Measurements from ENCODE around the gene ARMC7. TPM values are rescaled to one million over a fixed set of nuclear protein-coding genes. Genes with fewer than 3 reads are reported as not detected.
"Not testable (repeated sequence)": the region's sequence is repeated elsewhere in the genome, so short reads cannot be mapped to it uniquely, and the experiment has no call there.

ARMC7 gene
- total RNA-seq, 1 experiment from 2014 or later, result 2.6 TPM

DNA sequence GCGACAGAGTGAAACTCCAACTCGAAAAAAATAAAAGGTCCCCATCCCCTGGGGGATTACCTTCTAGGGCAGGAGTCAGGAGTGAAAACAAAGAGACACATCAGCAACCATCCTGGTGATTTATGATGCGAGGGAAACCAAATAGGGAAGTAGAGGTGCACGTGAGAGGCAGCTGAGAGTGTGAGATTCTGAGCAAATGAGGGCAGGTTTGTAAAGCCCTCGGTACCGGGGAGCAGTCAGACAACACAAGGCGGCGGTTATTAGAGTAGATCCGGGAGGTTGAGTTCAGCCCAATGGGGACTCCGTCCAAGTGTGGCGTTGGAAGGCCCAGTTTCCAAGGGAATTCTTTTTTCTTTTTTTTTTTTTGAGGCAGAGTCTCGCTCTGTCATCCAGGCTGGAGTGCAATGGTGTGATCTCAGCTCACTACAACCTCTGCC is 7.4 kb upstream of the ARMC7 start:
- DNase-seq (ENCODE audit: low read depth), result no peak

DNA sequence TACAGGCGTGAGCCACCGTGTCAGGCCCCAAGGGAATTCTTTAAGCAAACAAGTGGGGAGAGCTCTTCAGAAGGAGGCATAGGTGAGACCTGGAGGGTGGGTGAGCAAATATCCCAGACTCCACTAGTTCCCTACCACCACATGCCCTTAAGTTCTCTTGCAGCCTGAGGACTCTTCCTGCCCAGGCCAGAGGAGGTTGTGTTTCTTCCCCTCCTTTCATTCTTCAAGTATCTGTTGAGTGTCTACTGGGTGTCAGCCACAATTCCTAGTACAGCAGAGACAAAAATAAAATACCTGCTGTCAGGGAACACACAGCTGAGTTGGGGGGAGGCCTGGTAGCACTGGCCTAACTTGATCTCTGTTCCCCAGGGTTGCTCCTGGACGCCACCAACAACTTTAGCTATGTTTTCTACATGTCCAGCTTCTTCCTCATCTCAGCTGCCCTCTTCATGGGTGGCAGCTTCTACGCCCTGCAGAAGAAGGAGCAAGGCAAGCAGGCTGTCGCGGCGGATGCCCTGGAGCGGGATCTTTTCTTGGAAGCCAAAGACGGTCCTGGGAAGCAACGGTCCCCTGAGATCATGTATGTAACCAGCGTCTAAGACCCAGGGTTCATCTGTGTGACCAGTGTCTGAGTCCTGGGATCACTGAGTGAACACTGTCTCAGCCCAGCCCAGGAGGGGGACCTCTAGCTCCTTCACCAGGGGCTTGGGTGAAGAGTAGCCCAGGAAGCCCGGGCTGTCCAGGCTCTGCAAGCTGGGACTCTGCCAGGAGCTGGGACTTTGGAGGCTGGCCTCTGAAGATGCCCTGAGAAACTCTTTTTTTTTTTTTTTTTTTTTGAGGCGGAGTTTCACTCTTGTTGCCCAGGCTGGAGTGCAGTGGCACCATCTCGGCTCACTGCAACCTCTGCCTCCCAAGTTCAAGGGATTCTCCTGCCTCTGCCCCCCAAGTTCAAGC is 5.9 kb upstream of the ARMC7 start:
- DNase-seq (ENCODE audit: low read depth), result no peak

DNA sequence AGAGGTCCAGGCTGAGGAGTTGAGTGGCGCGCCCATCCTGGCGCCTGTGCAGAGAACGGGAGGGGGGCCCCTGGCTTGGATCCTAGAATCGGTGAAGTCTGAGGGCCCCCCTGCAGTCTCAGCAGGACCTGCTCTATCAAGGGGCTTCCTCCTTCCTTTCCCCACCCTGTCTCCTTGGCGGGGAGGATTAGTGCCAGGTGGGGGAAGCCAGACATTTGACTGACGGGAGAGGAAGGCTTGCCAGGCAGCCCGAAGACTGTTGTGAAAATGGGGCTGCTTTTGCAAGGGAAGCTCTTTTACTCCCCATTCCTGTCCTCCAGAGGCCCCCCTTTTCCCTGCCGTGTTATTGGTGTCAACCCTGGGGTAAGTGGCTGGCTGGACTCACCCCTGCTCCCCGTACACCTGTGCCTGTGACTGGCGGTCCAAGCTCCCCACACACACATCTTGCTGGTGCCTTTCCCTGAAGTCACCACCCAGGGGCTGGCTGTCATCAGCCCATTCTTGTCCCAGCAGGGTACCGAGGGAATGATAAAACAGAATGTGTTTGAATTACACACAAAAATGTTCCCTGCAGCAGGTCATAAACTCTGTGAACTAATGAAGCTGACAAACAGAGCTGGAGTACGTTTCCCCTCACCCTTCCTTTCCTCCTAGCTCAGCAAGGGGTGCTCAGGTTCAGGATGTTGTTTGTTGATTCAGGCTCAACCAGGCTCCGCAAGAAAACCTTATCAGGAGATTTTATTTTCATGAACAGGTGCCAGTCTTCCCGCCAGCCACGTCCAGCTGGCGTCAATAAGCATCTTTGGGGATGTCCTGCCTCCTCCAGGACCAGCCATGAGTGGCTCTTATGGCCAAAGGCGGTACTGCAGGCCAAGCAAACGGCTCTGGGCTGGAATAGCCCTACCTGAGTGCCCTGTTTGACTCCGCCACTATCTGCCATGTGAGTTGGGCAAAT is 4.4 kb upstream of the ARMC7 start:
- peak; percentile 69 for DNase-seq (ENCODE audit: low read depth)

DNA sequence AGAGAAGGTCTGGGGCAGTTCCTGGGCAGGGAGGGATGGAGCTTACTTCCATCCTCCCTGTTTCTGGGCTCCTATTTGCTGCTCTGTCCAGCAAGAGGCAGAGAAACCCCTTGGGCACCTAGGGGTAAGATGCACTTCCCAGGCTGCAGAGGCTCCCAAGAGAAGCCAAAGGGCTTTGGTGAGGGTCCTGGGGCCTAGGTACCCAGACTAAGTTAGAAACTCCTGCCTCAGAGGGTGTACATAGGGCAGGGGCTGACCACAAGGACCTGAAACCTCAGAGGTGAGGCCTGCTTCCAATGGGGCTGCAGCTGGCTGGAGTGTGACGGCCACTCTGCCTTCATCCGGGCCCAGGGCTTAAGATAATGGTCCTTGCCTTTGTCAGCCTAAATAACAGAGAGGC is 1.6 kb upstream of the ARMC7 start:
- no peak for DNase-seq (ENCODE audit: low read depth)

DNA sequence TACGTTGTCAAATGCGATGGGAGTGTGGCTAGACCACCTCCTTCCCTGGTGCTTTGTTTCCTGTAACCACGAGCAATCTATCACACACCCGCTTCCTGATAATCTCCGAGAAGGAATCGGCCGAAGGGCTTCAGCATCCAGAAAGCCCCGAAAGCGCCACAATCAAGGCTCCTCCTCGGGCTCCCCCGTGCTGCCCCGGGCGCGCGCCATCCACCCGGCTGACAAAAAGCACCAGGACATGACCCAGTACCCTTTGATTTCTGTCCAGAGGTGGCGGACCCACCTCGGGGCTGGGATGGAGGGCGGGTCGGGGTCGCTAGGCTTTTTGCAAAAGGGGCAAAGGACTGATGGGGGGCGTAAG is 743 bp upstream of the ARMC7 start:
- no peak for DNase-seq (ENCODE audit: low read depth)

DNA sequence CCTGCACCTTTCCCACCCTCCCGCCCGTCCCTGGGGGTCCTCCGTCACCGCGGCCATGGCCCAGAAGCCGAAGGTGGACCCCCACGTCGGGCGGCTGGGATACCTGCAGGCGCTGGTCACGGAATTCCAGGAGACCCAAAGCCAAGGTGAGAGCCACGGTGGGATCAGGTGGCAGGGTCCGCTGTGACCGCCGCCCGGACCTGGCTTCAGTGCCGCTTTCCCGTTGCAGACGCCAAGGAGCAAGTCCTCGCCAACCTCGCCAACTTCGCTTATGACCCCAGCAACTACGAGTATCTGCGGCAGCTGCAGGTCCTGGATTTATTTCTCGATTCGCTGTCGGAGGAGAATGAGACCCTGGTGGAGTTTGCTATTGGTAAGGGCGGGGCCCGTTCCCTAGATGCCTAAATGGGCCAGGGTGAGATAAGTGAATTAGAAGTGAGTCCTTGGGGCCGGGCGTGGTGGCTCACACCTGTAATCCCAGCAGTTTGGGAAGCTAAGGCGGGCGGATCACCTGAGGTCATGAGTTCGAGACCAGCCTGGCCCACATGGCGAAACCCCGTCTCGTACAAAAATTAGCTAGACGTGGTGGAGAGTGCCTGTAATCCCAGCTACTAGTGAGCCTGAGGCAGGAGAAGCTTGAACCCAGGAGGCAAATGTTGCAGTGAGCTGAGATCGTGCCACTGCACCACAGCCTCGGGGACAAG is 617 bp downstream of the ARMC7 start:
- DNase-seq (ENCODE audit: low read depth), result no peak

DNA sequence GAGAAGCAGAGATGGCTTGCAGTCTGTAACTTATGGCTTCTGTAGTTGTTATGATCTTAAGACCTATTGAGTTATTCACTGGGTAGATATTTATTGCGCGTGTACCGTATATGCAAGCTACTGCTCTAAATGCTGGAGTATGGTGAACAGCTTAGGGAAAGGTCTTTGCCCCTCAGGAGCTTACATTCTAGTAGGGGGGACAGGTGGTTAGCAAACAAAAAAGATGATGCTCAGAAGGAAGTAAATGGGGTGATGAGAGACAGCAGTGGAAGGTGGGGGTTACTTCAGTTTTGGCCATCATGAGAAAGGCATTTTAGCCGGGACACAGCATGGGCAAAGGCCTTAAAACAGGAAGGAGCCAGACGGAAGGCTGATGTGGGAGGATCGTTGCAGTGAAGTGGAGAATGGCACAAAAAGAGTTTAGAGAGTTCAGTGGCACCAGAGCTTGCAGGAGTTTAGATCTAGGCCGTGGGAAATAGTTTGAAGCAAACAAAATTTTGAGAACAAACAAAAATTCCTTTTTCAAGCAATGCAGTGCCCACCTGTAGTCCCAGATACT is 2.1 kb downstream of the ARMC7 start:
- DNase-seq (ENCODE audit: low read depth), result no peak

DNA sequence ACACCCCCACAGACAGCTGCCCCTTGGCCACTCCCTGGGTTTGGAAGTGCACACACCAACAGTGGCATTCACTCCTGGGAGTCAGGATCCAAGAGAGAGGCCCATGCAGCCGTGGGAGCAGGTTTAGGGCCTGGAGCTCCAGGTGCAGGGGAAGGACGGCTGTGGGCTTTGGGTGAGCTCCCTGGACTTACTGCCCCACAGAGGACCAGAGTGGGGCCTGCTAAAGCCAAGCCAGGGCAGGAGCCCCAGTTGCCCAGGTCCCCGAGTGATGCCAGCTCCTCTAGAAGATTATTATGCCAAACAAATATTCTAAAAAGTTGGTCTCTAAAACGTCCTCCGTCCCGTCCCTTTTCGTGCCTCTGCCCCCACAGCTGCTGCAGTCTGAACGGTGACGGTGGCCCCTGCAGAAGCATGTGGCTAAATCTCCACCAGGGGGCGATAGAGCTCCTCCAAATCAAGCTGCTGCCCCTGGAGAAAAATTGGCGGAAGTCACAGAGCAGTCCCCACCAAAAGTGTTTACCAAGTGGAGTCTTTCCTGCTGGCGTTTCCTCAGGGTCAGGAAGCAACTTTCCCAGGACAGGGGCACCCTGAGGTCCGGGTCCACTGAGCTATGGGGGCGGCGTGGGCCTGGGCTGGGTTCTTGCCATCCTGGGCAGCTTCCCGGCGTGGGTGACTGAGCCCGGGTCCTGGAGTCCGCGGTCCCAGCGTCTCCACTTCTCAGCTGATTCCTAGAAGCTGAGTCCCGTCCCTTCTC is 4.2 kb downstream of the ARMC7 start:
- DNase-seq (ENCODE audit: low read depth), result peak; percentile 86

DNA sequence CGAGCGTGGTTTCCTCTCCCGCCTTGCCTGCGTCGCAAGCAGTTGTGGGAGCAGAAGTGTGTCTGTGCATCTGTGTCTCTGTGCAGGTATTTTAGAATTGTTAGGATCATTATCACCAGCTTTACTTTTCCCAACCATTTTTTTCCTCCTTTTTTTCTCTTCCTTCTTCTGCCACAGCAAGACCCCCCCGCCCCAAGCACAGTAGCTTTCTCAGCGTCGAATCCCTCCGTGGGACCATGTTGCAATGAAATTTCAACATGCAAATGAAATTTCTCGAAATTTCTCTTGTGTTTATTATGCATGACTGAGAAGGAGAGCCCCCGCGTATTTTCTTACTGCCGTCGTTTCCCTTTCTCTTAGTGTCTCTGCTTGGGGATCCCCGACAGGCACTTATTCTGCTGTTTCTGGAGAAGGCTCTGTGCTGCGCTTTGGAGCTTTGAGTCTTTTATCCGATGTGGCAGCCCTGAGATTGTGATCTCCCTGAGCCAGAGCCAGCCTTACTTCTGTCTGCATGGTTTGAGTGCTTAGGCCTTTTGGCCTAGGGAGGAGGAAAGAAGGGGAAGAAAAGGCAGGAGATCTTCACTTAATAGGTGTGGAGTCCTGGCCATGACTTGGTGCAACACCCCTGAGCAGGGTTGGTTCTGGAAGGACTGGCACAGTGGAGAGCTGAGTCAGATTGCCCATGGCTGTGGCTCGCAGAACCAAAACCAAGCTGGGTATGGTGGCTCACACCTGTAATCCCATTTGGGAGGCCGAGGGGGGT is 5.0 kb downstream of the ARMC7 start:
- DNase-seq (ENCODE audit: low read depth), result no peak

DNA sequence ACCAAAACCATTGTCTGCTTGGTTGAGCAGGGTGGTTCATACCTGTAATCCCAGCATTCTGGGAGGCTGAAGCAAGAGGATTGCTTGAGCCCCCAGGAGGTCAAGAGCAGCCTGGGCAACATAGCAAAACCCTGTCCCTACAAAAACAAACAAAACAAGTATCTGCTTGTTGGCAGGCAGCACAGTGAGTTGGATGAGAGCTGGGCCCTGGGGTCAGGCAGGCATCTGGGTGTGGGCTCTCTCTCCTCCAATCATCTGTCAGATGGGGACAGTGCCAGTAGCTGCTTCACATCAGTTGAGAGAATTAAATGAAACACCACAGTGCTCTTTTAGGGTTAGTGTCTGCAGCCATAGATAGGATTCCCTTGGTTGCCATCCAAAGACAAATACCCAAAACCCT is 5.8 kb downstream of the ARMC7 start:
- DNase-seq (ENCODE audit: low read depth), result no peak

DNA sequence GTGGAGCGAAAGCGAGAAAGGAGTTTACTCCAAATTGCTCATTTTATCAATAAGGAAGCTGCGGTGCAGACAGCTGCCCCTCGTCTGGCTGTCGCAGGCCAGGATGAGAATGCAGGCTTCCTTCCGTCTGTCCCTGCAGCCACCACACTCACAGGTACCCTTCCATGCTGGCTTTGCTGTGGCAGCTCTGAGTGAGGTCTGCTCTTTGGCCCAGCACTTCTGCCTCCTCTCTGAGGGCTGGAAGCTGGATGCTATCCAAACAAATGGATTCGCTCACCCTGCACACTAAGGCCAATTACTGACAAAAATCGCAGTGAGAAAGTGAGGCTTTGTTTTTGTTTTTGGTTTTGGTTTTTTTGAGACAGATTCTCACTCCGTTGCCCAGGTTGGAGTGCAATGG is 7.0 kb downstream of the ARMC7 start:
- no peak for DNase-seq (ENCODE audit: low read depth)

DNA sequence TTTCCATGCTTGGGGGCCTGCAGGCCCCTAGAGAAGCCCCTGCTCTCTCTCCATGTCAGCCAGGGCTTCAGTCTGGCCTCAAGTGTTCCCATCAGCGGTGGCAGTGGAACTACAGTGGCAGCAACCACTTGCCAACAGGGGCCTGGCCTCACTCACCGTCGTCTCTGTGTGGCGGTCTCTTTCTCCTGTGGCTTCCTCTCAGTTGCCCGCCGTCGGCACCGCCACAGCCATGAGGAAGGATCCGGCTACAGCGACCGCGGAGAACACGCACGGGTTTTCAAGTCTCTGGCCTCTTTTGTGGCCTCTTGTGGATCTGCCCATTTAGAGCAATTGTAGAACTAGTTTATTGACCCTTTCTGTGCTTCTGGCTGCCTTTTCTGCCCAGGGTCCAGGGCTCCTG is 8.5 kb downstream of the ARMC7 start:
- DNase-seq (ENCODE audit: low read depth), result no peak

DNA sequence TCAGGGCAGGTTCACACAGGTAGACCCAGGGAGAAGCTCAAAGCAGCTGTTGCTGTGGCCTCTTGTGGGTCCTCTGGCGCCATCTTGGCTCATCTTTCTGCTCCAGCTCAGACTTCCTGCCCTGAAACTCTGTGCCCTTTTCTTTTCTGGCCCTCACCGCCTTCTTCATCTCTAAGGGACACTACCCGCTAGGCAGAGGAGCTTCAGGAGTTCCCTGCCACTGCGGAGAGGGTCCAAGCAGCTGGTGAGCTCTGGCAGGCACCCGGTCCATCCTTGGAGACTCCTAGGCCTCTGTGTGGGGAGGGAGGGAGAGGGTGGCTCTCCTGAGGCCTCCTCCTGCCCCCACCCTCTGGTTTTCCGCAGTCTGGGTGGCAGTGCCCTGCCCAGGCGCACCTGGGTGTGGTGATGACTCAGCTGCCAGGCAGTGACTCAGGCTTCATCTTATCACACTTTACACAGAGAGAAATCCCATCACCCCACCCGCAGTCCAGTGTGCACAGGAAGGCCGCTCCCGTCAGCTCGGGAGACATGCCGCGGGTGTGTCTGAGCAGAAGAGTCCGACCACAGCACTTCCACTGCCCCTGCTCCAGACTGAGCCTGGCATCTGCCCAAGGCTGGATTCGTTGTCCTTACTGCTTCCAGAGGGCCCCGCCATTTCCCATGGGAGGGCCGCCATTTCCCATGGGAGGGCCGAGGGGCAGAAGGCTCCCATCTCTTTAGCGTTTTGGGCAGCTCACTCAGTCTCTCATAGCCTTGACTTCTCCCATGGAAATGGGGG is 14.5 kb downstream of the ARMC7 start:
- DNase-seq (ENCODE audit: low read depth), result peak; percentile 98

DNA sequence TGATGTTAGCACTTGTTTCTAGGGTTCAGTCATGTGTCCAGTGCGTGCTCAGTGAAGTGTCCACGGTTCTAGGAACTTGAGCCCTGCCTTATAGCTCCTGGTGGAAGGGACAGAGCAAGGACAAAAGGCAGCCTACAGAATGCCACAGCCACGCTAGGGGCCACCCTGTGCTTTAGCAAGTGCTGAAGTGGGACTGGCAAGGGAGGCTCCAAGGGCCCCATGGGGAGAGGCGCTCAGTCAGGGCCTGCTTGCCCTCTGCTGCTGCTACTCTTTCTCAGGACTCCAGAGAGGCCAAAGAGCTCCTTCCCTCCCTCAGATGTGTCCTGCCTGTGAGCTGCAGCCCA is 15.0 kb downstream of the ARMC7 start:
- DNase-seq (ENCODE audit: low read depth), result peak; percentile 31

DNA sequence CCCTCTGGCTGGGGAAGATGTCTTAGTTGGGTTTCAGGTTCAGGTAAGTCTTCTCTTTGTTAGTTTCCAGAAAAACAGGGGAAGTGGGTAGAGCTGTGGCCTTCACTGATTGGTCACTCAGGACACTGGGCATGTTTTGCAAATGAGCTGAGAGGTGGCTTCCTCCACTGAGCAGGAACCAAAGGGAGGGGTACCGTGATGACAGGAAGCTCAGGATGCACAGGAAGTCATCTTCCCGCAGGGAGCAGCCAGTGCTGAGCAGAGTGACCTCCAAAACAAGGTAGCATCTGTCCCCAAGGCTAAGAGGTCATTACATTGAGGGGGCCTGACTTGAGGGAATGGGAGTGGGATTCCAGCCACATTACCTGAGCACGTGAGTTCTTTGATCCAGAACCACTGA is 16.2 kb downstream of the ARMC7 start:
- no peak for DNase-seq (ENCODE audit: low read depth)

DNA sequence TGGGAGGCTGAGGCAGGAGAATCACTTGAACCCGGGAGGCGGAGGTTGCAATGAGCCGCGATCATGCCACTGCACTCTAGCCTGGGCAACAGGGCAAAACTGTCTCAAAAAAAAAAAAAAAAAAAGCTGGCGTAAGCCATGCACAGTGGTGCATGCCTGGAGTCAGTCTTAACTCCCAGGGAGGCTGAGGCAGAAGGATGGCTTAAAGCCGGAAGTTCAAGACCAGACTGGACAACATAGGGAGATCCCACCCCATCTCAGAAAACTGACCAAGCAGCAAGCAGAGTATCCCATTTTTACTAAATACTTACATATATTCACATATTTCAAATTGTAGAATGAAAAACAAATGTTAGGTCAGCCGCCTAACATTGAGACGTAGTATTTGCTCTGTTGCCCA is 17.2 kb downstream of the ARMC7 start:
- no peak for DNase-seq (ENCODE audit: low read depth)

DNA sequence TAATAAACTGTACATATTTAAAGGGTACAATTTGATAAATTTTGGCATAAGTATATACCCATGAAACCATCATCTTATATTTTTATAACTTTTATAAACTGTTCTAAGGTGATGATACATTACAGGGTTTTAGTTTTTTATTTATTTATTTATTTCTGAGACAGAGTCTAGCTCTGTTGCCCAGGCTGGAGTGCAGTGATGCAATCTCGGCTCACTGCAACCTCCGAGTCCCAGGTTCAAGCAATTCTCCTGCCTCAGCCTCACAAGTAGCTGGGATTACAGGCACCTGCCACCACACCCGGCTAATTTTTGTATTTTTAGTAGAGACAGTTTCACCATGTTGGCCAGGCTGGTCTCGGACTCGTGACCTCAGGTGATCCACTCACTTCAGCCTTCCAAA is 18.2 kb downstream of the ARMC7 start:
- not testable (repeated sequence) for DNase-seq (ENCODE audit: low read depth)

DNA sequence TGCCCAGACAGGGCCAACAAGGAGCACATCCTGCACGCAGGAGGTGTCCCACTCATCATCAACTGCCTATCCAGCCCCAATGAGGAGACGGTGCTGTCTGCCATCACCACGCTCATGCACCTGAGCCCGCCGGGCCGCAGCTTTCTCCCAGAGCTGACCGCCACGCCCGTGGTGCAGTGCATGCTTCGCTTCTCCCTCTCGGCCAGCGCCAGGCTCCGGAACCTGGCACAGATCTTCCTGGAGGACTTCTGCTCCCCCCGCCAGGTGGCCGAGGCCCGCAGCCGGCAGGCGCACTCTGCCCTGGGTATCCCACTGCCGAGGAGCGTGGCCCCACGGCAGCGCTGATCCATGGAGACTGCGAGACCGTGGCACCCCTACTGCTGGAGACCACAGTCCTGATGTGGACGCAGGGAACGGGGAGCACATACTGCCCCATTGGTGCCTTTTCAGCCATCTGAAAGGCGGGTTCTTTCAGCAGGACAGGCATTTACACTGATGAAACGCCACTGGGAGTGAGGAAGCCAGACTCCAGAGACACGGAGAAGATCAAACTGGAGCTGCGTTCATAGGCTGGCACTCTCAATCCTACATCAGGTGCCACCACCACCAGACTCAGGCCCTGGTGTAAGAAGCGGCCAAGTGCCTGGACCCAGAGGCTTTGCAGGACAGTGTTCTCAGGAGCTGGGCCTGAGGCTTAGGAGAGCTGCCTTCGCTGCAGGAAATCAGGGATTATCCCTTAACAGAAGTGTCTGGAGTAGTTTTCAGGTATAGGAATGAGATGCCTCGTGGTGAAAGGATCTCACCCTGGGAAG is 19.1 kb downstream of the ARMC7 start:
- DNase-seq (ENCODE audit: low read depth), result no peak

DNA sequence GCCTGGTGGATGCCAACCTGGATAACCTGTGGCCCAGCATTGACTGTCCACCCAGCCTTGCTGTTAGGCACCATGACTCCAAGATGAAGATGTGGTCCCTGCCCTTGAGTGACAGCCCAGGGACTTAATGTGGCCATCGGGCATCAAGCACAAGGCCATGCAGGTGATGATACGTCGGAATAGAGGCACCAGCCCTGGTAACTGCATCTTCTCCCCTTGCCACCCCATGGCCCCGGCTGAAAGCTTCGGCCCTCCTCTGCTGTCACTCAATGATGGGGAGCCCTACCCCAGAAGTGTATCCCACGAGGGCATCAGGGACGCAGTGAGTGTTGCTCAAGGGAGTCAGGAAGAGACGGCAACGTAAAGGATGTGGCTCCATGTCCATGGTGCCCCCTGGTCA is 19.8 kb downstream of the ARMC7 start:
- no peak for DNase-seq (ENCODE audit: low read depth)

Measured in Daoy (cell line).